ENCODE data around the gene KRT4.

Gene KRT4

DNA sequence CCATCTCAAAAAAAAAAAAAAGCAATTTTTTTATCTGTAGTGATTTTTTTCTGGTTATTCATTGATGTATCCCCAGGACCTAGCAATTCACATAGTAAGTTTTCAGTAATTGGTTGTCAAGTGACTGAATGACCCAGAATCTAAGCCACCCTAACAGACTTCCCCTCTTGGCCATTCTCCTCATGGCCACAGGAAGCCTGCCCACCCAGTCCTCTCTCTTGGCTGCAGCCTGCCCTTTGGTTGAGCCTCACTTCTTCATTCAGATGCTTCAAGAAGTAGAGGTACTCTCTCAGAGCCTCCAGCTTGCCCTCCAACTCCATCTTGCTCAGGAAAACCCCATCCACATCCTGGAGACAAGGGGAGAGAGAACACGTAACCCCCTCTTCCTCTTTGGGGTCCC is 32.0 kb upstream of the KRT4 start:
- peaks cover 12% of the 10 kb centered on the region for H3K4me1 Mint-ChIP-seq (ENCODE audit: low read depth)
- no peak overlapping the region for H3K4me3 Mint-ChIP-seq
- peaks cover 18% of the 10 kb centered on the region for H3K27me3 Mint-ChIP-seq
- no peaks in the 10 kb centered on the region for H3K9me3 Mint-ChIP-seq
- intact Hi-C loops (cut with micrococcal nuclease), result no loop called here
- H3K27ac Mint-ChIP-seq, result no peak overlapping the region
- H3K36me3 Mint-ChIP-seq (ENCODE audit: low read depth), result no peaks in the 10 kb centered on the region

DNA sequence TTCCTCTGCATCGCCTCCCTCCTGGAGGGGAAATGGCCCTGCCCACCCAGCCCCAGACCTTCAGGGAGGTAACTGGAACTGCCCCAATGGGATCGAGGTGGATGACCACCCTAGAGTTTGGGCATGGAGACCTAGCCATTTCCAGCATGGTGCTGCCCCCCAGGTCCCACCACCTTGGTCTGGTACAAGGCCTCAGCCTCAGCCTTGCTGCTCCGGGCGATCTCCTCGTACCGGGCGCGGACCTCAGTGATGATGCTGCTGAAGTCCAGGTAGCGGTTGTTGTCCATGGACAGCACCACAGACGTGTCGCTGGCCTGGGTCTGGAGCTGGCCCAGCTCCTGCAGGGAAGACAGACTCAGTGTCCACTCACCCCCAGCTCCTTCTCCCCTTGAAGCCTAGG is 30.5 kb upstream of the KRT4 start:
- peaks cover 12% of the 10 kb centered on the region for H3K4me1 Mint-ChIP-seq (ENCODE audit: low read depth)
- intact Hi-C loops (cut with micrococcal nuclease), result no loop called here
- no peak overlapping the region for H3K27ac Mint-ChIP-seq
- peaks cover 27% of the 10 kb centered on the region for H3K27me3 Mint-ChIP-seq
- no peak overlapping the region for H3K4me3 Mint-ChIP-seq
- H3K9me3 Mint-ChIP-seq, result no peaks in the 10 kb centered on the region
- H3K36me3 Mint-ChIP-seq (ENCODE audit: low read depth), result no peaks in the 10 kb centered on the region

DNA sequence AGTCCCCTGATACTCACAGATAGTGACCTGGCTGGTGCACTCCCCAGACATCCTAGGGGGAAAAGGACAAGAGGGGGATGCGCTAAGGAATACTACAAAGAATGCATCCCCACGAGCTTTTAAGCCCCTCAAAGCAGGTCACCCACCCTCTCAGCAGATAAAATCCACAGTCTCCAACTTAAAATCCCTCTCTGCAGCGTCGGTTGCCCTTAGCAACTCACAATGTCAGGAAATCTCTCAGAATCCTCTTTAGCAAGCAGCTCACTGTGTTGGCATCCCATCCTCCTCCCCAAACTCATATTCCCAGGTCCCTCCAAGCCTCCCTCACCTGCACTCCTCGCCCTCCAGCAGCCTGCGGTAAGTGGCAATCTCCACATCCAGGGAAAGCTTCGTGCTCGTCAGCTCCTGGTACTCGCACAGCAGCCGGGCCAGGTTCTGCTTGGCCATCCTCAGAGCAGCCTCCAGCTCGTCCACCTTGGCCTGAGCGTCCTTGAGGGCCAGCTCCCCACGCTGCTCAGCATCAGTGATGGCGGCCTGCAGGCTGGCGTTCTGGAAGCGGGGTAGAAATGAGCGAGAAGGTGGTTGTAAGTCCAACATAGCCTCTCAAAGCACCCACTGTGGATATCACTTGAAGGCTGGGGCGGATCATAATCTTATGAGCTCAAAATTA is 25.7 kb upstream of the KRT4 start:
- Mint-ChIP-seq H3K27me3 (peaks cover 35% of the 10 kb centered on the region), H3K9me3 (no peaks in the 10 kb centered on the region), H3K36me3 (ENCODE audit: low read depth) (no peaks in the 10 kb centered on the region), H3K27ac (no peak overlapping the region), H3K4me1 (ENCODE audit: low read depth) (peaks cover 32% of the 10 kb centered on the region), H3K4me3 (no peak overlapping the region)
- intact Hi-C loops (cut with micrococcal nuclease), result no loop called here

DNA sequence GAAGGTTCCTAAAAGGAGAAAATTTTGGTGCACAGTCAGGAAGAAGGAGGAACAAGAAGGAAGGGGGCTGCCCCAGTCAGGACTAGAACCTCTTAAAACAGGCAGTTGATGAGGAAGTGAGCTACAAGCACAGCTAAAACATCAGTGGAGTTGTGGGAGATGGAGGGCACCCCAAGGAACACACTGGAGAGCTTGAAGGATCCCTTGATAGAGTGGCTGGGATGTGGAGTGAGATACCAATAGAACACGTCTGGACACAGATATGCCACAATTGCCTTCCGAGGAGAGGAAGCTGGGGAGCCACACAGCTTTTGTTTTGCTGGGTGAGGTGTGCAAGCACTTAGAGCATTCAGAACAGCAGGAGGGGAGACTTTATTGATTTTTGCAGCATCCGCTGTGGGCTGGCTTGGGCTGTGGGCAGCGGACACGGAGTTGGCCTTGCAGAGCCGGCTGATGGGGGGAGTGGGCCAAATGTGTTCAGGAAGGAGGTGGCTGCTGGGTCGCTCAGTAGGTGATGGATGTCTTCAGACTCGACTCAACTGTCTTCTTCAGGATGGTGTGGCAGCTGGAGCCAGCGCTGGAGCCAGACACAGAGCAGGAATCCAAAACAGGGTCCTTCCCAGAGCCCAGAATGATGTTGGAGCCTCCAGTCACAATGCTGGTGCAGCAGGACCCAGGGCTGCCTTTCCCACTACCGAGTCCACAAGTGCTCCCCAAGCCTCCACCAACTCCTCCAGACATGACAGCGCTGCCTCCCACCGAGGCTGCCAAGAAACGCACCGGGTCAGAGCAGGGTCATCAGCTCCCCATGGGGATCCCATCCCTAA is 24.9 kb upstream of the KRT4 start:
- Mint-ChIP-seq H3K27me3 (peaks cover 35% of the 10 kb centered on the region), H3K27ac (no peak overlapping the region)

GRCh38 chr12:52837781-52838608 is 24.1 kb upstream of the KRT4 start:
- no peak overlapping the region for H3K4me3 Mint-ChIP-seq
- H3K27me3 Mint-ChIP-seq, result peaks cover 34% of the 10 kb centered on the region
- no peaks in the 10 kb centered on the region for H3K9me3 Mint-ChIP-seq
- H3K4me1 Mint-ChIP-seq (ENCODE audit: low read depth), result peaks cover 32% of the 10 kb centered on the region
- no peaks in the 10 kb centered on the region for H3K36me3 Mint-ChIP-seq (ENCODE audit: low read depth)
- no peak overlapping the region for H3K27ac Mint-ChIP-seq
- intact Hi-C loops (cut with micrococcal nuclease), result no loop called here

More for the DNA sequence above, 24.9 kb upstream of the KRT4 start:
- intact Hi-C loops (cut with micrococcal nuclease), result no loop called here
- Mint-ChIP-seq H3K9me3 (no peaks in the 10 kb centered on the region), H3K4me3 (no peak overlapping the region), H3K36me3 (ENCODE audit: low read depth) (no peaks in the 10 kb centered on the region), H3K4me1 (ENCODE audit: low read depth) (peaks cover 32% of the 10 kb centered on the region)

DNA sequence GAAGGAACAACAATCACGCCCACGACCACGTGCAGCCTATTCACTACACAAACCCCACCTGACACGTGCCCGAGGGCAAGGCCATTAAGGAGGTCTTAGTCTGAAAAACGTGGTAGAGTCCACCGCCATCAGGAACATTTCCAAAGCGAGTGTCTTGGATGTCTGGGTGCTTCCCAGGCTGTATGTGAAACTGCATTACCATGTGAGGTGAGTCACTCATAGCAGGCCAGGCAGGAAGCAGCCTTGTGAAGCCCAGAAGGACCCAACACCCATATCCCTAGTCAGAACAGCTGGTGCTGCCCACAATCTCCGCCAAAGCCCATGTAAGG is 23.5 kb upstream of the KRT4 start:
- no peak overlapping the region for H3K27ac Mint-ChIP-seq
- peaks cover 30% of the 10 kb centered on the region for H3K27me3 Mint-ChIP-seq
- no peaks in the 10 kb centered on the region for H3K9me3 Mint-ChIP-seq
- H3K4me1 Mint-ChIP-seq (ENCODE audit: low read depth), result peaks cover 28% of the 10 kb centered on the region
- H3K4me3 Mint-ChIP-seq, result no peak overlapping the region
- H3K36me3 Mint-ChIP-seq (ENCODE audit: low read depth), result no peaks in the 10 kb centered on the region
- intact Hi-C loops (cut with micrococcal nuclease), result no loop called here

DNA sequence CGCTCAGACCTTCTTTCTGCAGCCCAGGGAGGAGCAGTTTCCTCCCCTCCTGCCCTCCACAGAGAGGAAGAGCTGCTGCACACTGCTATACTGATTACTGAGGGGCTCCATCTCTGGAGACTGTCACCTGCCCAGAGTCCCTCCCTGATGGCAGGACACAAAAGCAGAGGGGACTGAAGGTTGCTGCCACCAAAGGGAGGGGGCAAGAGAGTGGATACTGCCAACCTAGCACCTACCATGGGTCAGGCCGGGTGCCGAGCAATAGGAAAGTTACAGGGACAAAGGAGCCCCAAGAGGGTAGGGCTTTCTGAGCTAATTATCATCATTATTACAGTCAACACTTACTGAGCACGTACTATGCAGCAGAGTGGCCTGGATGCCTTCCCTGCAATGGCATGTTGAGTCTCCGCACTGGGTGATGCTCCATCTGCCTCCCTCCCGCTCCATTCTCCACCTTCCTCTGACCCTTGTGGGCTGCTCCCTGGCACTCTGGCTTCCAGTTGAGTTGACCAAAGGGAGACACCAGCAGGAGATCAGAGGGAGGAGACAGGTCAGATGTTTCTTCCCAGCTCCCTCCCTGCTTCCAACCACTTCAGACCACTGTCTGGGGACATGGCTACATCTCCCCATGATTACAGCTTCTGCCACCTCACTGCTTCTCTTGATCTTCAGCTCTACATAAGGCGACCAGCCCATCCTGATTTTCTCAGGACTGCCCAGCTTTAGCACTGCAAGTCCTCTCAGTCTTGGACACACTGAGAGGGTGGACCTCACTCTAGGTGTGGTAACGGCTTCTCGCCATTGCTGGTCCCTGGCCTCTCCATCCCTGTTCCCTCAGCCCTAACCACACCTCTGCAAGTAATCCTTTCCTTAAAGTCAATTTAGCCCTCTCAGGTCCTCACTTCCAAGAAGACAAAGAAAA is 22.8 kb upstream of the KRT4 start:
- H3K4me1 Mint-ChIP-seq (ENCODE audit: low read depth), result peaks cover 25% of the 10 kb centered on the region
- H3K27ac Mint-ChIP-seq, result no peak overlapping the region
- H3K36me3 Mint-ChIP-seq (ENCODE audit: low read depth), result no peaks in the 10 kb centered on the region
- peaks cover 29% of the 10 kb centered on the region for H3K27me3 Mint-ChIP-seq
- H3K9me3 Mint-ChIP-seq, result no peaks in the 10 kb centered on the region
- no peak overlapping the region for H3K4me3 Mint-ChIP-seq
- intact Hi-C loops (cut with micrococcal nuclease), result no loop called here

GRCh38 chr12:52836042-52836466 is 22.1 kb upstream of the KRT4 start:
- intact Hi-C loops (cut with micrococcal nuclease), result no loop called here
- H3K4me1 Mint-ChIP-seq (ENCODE audit: low read depth), result peaks cover 25% of the 10 kb centered on the region
- H3K27me3 Mint-ChIP-seq, result peaks cover 28% of the 10 kb centered on the region
- no peaks in the 10 kb centered on the region for H3K36me3 Mint-ChIP-seq (ENCODE audit: low read depth)
- H3K4me3 Mint-ChIP-seq, result no peak overlapping the region
- H3K27ac Mint-ChIP-seq, result no peak overlapping the region
- no peaks in the 10 kb centered on the region for H3K9me3 Mint-ChIP-seq

DNA sequence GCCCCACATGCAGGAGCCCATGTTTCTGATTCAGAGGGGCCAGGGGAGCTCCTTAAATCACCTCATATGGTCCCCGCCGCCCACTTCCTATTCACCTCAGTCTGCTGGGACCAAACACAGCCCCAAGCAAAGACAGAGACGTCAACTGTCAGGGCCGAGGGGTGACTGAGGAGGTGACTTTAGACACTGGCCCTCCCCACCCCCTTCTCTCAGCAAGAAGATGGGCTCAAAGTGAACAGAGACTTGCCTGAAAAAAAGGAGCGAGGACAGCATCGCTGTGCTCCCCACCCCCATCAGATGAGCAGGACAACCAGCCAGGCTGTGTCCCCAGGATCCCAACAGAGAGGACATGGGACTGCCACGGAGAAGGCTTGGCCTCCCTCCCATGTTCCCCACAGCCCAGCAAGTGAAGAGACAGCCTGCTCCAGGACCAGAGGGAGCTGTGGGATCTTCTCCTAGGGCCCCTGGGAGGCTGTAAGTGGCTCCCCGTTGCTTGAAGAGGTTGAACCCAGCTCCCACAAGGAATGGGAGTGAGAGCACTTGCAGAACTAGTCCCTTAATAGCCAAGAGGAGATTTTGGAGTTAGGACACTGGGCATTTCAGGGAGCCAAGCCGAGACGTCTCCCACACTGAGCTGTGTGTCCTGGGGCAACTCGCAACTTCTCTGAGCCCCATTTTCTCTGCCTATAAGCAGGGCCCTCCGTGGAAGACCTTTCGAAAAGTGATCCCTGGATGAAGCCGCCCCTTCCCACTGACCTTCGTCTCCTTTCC is 21.5 kb upstream of the KRT4 start:
- intact Hi-C loops (cut with micrococcal nuclease), result no loop called here
- Mint-ChIP-seq H3K36me3 (ENCODE audit: low read depth) (no peaks in the 10 kb centered on the region), H3K4me3 (no peak overlapping the region), H3K27ac (no peak overlapping the region), H3K4me1 (ENCODE audit: low read depth) (peaks cover 25% of the 10 kb centered on the region), H3K27me3 (peaks cover 24% of the 10 kb centered on the region), H3K9me3 (no peaks in the 10 kb centered on the region)

GRCh38 chr12:52834727-52835001 is 20.7 kb upstream of the KRT4 start:
- no peaks in the 10 kb centered on the region for H3K9me3 Mint-ChIP-seq
- no peak overlapping the region for H3K4me3 Mint-ChIP-seq
- no peak overlapping the region for H3K27ac Mint-ChIP-seq
- intact Hi-C loops (cut with micrococcal nuclease), result no loop called here
- peaks cover 20% of the 10 kb centered on the region for H3K27me3 Mint-ChIP-seq
- no peaks in the 10 kb centered on the region for H3K36me3 Mint-ChIP-seq (ENCODE audit: low read depth)
- H3K4me1 Mint-ChIP-seq (ENCODE audit: low read depth), result peaks cover 25% of the 10 kb centered on the region

- Mint-ChIP-seq H3K9me3 (no peaks in the 10 kb centered on the region), H3K27me3 (peaks cover 14% of the 10 kb centered on the region), H3K4me3 (no peak within 1 kb of the TSS), H3K27ac (no peak within 1 kb of the TSS), H3K4me1 (ENCODE audit: low read depth) (peaks cover 28% of the 10 kb centered on the region), H3K36me3 (ENCODE audit: low read depth) (no peaks in the 10 kb centered on the region)
- intact Hi-C loops (cut with micrococcal nuclease), result no loop called here
These were observed 20.2 kb upstream of the KRT4 start, which contains the start of gene KRT79 for GRCh38 chr12:52833922-52834726. Gene KRT79, minus strand, starts transcription at chr12:52834311. Its CDS starts 51 bp downstream, at chr12:52834260.
